22Rv1 (cell line): Measurements from ENCODE around the gene PRPF18.

Experiments used
- CTCF ChIP-seq: fragments of 450-650 bp; IDR thresholded peaks from 2 replicates; pipeline ENCODE4 v1.5.1; 2017; ENCODE audit warnings: mild to moderate bottlenecking
- ZFX ChIP-seq: fragments of 450-650 bp; IDR thresholded peaks from 2 replicates; pipeline ENCODE4 v1.6.1; 2017; ENCODE audit warnings: antibody characterized with exemption, borderline replicate concordance

GRCh38 chr10:13630231-13630630 is 43.5 kb downstream of the PRPF18 start:
- TF ChIP-seq CTCF = no peak
- TF ChIP-seq ZFX = no peak
